Activated T-cell treated with anti-CD3 and anti-CD28 coated beads for 48 hours (primary cell): ENCODE measurements around the gene MYOG.
A peak's percentile ranks its signal among the peaks of the same experiment; 100 is the strongest.

ENCODE experiments used
- DNase-seq: peaks from one replicate; pipeline ENCODE4 v3.0.0-alpha.2; 2020; ENCODE audit warnings: low read depth

The MYOG gene

DNA sequence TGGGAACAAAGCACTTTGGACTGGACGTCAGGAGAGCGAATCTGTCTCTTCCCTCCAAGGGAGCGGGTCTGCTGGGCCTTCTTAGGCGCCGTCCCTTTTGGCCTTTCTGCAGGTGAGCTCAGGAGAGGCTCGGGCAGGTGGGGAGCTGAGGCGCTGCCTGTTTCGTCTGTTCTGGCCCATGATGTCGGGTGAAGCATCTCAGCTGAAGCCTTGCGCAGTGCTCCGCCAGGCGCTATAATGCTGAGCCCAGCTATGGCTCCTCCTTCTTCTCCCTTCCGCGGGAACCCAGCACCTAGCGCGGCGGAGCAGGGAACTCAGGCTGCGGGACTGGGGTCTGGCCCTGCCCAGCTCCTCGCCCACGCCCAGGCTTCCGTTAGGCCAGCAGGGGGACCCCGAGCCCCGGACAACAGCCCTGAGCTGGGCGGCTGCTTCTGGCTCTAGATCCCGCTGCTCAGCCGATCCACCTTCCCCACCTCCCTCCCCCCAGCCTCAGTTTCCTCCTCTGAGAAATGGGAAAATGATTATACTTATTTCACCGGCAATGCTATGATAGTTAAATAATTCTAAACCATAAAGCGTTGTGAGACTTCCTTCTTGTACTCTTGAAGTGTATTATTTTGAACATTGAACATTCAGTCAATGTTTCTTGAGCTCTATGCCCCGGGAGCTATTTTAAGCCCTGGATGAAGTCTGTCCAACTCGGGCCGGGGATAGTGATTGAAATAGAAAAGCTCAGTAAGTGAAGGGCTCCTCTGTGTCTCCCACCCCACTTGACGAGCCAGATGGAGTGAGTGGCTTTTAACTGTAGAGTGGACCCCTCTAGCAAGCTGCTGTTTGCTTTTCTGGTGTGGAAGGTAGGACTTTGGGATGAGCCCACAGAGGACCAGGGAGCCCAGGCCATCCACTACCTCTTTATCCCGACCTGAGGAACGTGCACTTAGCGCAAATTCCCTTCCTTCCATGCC lies 32.1 kb upstream of the MYOG start:
- peak; percentile 51 for DNase-seq

DNA sequence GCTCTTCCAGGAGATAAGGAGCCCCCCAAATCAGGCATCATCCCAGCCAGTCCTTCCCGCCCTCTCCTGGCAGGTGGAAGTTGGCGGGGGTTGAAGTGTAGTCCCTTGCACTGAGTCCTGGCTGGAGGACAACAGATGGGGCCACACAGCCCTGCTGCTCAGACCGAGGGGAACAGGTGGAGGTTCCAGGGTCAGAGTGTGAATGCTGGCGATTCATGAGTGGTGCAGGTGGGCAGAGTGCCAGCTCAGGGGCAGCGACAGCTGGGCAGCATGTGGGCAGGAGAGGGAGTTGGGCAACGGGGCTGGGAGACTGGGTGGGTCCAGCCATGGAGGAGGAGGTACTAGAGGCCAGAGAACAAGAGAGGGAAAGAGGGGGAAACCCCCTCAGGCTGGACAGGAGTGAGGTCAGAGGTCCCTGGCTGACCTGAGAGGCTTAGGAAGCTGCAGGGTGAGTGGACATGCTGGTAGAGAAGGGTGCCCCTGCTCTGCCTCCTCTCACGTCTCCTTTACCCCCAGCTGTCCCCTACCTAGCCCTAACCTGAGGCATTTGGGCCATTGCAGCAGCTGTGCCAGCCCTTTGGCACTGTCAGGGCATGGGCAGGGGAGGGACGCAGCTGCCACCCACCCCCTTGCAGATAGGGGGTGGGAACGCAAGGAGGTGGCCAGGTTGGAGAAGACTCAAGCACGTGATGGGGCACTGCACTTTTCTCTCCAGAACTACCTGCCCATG lies 30.4 kb upstream of the MYOG start:
- DNase-seq: no peak

DNA sequence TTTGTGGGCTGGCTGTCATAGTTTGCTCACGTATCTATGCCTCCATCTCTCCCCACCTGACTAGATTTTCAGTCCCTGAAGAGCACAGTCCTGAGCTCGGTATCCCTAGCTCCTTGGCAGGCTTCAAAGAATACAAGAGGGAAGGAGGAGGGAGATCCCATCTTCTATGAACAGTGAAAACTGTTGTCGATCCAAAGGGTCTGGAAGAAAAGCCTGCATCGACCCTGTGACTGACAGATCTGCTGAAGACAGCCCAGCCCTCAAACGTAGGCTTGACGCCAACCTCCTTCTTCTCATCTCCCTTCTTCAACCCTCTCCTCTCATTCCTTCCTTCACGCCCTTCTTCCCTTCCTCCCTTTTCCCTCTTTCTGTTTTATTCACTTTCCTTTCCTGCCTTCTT lies 28.4 kb upstream of the MYOG start:
- DNase-seq: no peak

DNA sequence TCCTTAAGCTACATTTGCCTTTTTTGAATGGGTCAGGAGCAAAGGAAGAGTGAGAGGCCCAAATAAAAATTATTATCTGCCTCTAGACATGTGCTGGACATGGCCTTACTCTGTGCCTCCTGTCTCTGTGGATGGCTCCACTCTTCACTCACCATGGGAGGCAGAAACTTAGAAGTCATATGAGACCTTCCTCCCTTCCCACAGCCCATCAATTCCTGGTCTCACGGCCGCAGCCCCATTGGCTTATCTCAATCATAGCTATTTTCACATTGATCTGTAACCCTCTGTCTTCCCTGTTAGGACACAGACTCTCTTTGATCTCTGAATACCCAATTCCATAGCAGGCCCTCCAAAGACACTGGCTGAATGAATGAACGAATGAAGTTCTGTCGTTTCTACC lies 27.5 kb upstream of the MYOG start:
- no peak for DNase-seq

DNA sequence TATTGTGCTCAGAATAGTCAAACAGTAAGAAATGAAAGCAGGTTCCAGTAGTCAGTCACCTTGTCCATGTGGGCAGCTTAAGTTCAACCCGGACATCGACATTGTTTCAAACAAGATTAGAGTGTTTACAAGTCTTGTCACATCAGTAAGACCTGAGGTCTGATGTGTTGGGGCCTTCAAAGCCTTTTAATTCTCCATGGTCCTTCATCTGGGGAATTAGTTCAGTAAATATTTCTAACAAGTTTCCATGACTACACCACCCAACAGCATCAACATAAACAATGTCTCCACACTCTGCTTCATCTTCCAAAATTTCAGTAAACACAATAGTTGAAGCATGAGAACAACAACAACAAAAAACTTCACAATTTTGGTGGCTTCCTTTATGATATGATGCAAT lies 26.7 kb upstream of the MYOG start:
- DNase-seq: no peak

DNA sequence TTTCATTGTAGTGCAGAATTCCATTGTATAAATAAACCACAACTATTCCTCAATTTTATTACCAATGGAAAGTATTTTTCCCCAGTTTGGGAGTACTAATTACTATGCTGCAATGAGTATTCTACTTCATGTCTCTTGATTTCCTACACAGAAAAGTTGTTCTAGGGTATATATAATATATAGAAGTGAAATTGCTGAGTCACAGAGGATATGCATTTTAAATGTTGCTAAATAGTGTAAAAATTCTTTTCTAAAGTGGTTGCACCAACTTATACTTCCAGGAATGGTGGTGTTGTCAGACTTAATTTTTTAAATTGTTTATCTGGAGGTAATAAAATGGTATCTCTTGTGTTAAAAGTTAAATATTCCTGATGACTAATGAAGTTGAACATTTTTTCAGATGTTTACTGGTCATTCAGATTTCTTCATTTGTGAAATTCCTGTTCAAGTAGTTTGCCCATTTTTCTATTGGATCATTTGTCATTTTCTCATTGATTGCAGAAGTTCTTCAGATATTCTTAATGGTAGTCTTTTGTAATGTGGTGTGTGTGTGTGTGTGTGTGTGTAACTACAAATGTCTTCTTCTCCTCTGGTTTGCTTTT lies 19.1 kb upstream of the MYOG start:
- no peak for DNase-seq

DNA sequence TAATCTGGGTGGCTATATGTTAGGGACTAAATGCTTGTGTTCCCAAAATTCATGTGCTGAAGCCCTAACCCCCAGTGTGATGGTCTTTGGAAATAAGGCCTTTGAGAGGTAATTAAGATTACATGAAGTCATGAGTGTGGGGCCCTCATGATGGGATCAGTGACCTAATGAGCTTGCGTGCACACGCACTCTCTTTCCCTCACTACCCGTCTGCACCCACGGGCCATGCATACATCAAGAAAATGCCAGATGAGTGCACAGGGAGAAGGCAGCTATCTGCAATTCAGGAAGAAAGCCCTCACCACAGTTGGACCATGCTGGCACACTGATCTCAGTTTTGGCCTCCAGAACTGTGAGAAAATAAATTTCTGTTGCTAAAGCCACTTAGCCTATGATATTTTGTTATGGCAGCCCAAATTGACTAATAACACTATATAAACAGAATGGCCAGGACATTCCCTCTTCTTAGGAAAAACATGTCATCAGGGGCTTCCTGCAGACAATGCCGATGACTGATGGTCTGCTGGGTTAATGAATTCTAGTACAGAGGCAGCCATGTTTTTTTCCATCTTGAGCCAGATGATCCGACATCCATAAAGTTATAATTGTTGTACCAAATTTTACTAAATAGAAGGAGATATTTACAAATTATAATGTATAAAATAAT lies 18.1 kb upstream of the MYOG start:
- DNase-seq: no peak

DNA sequence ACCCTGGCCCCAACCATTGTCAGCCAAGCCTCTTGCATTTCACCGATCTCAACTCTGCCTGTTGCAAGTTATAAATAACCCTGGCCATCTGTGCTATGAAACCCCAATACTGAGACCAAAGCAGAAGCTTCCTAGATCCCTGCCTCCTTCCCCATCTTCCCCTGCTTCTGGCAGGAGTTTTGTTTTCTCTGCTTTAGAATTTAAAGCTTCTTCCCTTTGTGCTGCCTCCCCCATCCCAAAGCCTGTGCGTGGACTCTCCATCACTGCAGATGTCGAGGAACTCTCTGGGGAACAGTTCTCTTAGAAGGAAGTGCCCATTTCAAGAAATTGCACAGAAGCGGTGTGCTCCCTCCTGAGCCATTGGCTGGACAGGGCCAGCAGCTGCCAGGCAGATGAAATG lies 17.4 kb upstream of the MYOG start:
- DNase-seq: no peak

DNA sequence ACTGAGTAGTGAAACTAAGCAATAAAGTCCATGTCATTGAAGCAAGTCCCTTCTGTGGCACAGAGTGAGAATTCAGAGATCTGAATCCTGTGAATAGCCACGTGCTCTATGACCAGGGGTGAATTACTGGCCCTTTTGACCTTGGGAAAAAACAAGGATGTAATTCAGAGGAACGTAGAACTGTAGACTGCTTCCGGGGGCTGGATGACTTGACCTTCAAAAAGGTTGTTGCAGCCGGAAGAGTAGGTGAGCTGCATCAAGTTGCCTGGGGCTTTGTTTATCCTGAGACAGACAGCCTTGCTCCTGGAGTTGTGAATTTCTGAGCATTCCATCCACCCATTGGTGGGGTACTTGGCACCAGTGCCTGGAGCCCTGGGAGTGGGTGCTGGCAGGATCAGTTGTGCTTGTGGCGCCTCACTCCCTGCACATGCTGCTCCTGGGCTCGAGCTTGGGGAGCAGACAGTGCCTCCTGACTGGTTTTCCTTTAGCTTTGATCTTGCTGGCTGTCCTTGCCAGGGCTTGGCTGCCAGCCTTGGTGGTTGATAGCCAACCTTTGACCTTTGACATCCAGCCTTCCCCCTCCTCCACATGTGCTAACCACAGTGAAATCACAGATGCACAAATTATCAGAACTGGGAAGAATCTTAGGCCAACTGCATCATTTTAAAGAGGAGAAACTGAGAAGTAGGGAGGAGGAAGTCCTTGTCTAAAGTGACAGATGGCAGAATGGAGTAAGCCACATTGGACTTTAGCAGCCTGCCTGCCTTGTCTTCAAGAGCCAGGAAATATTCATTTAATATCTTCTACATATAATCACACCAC lies 16.2 kb upstream of the MYOG start:
- DNase-seq: no peak

DNA sequence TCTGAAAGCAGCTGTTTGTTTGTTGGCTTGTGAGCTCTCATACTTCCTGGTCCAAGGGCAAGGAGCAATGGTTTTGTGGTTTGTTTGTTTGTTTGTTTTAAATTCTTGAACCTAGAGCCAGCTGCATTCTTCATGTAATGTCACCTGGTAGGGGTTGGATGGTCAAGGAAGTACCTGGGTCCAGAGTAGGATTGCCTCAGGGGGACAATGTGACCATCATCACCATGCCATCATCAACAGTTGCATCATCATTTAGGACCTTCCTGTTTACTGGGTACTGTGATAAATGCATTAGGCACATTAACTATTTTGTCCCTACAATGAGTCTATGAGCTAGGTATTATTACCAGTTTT lies 14.7 kb upstream of the MYOG start:
- DNase-seq: no peak

DNA sequence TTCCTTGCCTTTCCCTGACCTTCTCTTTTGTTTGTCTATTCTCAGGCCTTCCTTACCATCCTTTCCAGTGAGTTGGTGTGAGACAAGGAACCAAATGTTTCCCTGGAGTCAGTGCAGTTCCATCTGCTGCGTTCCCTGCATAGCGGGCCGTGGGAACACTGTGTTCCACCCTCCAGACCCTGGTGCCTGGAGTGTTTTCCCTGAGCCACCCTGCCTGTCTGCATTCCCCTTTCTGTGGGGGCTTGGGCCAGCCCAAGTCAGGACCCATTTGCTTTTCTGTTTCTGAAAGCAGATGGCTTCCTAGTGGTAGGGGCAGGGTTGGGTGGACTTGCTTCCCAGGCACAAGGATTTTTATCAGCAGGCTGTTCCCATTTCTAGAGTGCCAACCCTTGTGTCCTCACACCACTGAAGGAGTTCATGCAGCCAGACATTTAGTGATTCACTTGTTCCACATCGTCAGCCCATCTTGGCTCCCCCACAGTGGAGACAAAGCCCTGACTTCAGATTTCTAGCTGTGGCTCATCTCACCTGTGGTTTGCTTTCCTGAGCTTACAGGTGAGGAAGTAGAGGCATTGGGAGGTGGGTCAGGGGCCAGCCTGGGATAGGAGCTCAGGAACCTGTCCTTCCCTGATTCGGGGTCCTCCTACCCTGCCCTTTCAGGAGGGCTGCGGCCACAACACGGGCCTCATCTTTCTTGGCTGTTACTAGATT lies 14.1 kb upstream of the MYOG start:
- no peak for DNase-seq

DNA sequence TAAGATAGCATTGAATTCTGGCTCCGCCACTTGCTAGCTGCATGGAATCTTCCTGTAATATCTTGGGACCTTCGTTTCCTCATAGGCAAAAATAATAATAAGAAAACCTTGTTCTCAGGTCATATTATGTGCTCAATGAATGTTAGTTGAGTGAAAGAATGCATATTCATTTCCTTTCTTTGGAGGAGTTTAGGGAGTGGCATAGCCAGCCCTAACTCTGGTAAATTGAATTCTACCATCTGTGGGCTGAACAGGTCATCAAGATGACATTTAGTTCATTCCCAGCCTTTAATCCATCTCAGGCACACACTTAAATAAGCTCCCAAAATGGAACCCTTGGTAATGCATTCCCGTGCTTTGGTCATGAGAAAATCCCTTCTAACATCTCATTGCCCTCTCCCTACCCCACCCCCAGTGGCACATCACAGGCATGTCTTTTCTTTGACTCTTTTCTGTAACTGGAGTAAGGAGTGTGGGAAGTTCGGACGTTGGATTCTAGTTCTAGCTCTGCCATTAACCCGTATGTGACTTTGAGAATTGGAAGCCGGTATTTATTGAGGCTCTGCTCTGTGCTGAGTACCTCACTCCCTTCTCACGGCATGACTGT lies 13.2 kb upstream of the MYOG start:
- no peak for DNase-seq

DNA sequence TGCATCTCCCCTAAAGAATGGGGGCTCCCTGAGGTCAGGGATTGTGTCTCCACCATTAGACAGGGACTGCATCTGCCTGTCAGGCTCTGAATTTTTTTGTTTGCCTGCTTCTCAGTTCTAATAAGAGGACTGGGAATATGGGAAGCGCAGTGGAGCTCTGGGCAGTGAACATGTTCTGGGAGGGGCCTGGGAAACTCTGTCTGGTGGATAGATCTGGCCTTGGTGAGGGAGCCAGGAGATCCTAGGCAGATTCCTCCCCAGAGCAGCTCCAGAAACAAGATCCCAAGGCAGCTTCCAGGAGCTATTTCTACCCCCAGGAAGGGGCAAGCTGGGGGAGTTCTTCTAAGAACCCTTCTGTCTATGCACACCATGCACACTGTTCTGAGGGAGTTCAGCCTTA lies 12.6 kb upstream of the MYOG start:
- no peak for DNase-seq

DNA sequence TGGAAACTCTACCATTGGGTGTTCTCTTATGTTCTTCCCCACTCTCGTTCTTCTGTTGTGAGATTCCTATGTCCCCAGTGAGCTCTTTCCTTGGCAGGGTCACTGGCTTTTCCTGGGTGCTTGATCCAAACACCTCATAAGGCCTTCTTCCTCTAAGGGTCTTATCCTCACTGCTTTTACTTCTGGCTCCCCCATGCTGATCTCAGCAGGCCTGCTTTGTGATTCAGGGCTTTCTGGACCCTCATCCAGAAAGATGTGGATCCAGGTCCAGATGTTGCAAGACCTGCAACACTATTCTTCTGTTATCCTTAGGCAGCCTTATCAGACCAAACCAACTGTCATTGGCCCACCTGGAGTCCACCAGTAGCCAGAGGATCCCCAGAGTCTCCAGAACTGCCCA lies 11.2 kb upstream of the MYOG start:
- DNase-seq: no peak

DNA sequence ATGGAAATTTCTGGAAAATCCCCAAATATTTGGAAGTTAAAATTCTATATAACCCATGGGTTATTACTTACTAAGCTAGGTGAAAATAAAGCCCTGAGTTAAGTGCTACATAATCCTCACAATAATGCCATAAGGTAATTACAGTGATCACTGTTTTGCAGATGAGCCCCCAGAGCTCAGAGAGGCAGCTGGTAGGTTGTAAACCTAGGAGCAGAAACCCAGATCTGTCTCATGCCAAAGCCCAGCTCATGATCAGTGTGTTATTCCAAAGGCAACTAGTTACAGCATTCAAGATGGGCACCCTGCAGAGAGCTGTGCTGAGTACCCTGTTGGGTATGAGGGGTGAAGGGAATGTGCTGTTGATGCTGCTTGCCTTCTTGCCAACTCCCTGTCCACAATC lies 10.8 kb upstream of the MYOG start:
- no peak for DNase-seq

DNA sequence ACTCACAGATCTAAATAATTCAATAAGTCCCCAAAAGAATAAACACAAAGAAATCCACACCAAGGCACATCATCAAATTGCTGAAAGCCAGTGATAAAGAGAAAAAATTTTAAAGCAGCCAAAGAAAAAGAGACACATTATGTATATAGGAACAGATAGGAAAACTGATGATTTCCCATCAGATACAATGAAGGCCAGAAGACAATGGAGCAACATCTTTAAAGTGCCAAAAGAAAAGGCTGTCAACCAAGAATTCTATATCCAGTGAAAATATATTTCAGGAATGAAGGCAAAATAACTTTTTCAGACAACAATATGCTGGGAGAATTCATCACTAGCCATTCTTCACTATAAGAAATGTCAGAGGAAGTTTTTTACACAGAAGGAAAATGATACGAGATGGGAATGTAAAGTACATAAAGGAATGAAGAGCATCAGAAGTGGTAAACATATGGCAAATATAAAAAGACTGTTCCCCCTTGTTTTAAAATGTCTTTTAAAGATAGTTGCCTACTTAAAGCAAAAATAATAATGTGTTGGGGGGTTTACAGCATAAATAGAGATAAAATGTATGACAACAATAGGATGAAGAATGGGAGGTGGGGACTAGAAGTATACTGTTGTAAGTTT lies 9.4 kb upstream of the MYOG start:
- DNase-seq: no peak

DNA sequence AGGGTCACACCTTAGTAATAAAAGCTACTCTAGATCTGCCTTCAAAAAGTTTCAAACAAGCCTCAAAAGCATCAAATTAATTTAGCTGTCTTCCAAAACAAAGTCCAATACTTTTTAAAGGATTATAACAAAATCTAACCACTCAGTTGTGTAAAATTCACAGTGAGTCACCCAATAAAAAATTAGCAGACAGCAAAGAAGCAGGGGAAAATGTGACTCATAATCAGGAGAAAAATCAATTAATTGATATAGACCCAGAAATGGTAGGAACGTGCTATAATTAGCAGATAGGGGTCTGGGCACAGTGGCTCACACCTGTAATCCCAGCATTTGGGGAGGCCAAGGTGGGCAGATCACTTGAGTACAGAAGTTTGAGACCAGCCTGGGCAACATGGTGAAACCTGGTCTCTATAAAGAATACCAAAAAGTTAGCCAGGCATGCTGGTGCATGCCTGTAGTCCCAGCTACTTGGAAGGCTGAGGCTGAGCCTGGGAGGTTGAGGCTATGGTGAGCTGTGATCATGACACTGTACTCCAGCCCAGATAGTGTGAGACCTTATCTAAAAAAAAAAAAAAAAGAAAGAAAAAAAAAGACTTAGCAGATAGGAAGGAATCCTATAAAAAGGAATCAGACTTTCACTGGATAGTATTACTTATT lies 8.1 kb upstream of the MYOG start:
- DNase-seq: no peak

DNA sequence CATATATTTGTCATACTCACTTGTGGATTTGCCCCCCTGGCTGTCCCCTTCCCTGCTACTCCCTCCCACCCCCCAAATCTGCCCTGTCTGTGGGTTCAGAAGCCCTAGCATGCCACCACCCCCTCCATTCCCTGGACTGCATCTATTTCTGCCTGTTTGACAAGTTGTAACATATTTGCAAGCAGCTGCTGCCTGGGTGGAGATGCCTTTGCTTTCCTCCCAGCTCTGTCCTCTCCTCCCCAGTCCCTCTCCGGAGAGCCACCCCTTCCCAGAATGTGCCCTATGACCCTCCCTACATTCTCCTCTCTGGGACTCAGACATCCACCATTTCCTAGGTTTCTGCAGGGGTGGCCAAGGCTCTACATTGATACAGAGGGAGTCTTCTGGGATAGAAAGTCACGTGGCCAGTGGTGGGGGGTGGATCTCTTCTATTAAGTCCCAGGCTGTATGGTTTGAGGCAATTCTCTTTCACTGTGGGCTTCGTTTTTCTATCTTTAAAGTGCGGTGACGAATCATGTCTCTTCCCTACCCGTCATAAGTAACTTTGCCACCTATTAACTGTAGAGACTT lies 6.0 kb upstream of the MYOG start:
- DNase-seq: no peak

DNA sequence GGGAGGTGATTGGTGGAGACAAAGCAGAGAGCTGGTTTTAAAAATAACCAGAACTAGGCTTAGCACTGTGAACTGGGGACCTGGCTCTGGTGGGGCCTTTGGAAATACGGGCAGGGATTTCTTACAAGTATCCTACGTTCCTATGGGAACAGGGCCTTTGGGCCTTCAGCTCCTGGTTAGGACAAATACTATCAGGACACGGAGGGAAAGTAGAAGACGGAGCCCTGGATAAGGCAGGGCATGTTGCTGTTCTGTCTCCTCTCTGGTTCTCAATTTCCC lies 5.3 kb upstream of the MYOG start:
- DNase-seq: no peak
